NCI-H226 (cell line): ENCODE results near the gene TTC1.
"Not testable (repeated sequence)": the region's sequence is repeated elsewhere in the genome, so short reads cannot be mapped to it uniquely, and the experiment has no call there.

Experiments
- DNase-seq: peaks from one replicate; pipeline ENCODE4 v3.0.0-alpha.2; 2015

The TTC1 gene

DNA sequence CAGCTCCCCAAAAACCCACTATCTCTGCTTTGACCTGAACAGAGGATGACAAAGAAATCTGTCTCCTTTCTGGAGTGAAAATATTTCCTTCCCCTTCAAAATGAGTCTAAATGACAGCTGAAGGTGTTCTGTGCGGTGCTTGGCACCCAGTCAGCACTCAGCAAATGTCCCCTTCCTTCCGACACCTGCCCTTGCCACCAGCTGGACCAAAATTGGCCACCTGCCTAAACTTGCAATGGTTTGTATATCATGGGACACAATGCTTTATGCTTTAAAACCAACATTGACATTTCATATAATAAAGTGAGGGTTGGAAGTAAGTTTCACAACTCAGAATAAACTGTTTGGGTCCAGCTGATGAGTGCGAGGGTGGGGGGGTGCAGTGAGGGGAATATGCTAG, 7.5 kb upstream of the TTC1 start:
- no peak for DNase-seq

DNA sequence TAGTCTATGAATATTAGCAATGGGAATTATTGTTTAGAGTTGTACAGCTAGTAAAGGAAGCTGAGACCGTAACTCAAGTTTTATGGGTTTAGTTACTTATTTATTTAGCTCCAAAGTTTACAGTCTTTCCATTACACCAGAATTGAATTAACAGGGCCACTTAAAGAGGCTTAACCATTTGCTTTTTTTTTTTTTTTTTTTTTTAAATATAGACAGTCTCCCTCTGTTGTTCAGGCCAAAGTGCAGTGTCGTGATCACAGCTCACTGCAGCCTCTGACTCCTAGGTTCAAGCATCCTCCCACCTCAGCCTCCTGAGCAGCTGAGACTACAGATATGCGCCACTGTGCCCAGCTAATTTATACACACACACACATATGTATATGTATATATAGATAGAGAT, 1.4 kb upstream of the TTC1 start:
- DNase-seq: no peak

DNA sequence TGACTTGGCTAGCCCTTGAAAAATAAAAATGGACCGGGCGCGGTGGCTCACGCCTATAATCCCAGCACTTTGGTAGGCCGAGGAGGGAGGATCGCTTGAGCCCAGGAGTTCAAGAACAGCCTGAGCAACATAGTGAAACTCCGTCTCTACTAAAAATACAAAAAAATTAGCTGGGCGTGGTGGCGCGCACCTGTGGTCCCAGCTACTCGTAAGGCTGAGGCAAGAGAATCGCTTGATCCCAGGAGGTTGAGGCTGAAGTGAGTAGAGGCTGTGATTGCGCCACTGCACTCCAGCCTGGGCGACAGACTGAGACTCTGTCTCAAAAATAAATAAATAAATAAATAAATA, 436 bp upstream of the TTC1 start:
- DNase-seq: not testable (repeated sequence)

GRCh38 chr5:160009591-160009989, 651 bp downstream of the TTC1 start:
- no peak for DNase-seq

GRCh38 chr5:160011471-160011870, 2.5 kb downstream of the TTC1 start:
- no peak for DNase-seq

DNA sequence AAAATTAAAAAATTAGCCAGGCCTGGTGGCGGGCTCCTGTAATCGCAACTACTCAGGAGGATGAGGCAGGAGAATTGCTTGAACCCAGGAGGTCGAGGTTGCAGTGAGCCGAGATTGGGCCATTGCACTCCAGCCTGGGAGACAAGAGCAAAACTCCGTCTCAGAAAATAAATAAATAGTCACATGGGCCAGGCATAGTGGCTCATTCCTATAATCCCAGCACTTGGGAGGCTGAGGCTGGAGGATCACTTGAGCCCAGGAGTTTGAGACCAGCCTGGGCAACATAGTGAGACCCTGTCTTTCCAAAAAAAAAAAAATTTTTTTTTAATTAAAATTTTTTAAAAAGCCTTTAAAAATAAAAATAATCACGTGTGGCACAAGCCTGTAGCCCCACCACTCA, 5.3 kb downstream of the TTC1 start:
- not testable (repeated sequence) for DNase-seq

GRCh38 chr5:160018945-160019625, 10.1 kb downstream of the TTC1 start:
- DNase-seq: no peak

DNA sequence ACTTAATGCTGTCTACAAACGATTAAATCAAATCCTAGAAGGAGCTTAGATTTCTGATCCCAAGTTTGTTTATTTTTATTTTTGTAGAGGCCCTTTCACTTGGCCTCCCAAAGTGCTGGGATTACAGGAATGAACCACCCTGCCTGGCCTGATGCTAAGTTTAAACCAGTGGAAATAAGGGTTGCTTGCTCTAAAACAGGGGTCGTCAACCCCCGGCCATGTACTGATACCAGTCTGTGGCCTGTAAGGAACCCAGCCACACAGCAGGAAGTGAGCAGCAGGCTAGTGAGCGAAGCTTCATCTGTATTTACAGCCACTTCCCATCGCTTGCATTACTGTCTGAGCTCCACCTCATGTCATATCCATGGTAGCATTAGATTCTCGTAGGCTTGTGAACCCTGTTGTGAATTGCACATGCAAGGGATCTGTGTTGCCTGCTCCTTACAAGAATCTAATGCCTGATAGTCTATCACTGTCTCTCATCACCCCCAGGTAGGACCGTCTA, 11.4 kb downstream of the TTC1 start:
- DNase-seq: no peak

- no peak for DNase-seq
Measured at GRCh38 chr5:160020964-160021363, 12.0 kb downstream of the TTC1 start.

- DNase-seq: peak; percentile 13
Measured at GRCh38 chr5:160021831-160022446, 13.0 kb downstream of the TTC1 start.

- no peak for DNase-seq
Measured at GRCh38 chr5:160023007-160023907, 14.3 kb downstream of the TTC1 start.

DNA sequence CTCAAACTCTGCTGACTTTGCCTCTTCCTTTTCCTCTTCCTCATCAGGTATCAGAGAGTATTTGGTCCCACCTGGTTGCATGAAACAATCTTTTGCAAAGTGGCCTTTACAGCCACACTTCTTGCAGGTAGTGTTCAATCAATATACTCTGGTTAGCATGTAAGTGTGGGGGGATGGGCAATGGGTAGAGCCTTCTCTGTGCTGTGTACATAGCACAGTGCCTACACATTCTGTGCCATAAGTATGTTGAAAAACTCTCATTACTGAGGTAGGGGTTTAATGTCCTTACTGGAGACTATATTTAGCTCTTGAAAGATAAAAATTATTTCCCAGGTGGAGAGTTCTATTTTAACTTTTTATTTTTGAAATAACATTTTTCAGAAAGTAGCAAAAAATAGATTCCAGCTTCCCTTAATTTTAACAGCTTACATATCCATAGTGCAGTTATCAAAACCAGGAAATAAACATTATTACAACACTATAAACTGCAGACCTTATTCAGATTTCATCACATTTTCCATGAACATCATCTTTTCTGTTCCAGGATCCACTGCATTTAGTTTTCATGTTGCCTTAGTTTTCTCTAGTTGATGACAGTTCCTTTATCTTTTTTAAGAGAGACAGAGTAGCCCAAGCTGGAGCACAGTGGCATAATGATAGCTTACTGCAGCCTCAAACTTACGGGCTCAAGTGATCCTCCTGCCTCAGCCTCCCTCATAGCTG, 15.1 kb downstream of the TTC1 start:
- DNase-seq: no peak

GRCh38 chr5:160029004-160029403, 20.1 kb downstream of the TTC1 start:
- no peak for DNase-seq

DNA sequence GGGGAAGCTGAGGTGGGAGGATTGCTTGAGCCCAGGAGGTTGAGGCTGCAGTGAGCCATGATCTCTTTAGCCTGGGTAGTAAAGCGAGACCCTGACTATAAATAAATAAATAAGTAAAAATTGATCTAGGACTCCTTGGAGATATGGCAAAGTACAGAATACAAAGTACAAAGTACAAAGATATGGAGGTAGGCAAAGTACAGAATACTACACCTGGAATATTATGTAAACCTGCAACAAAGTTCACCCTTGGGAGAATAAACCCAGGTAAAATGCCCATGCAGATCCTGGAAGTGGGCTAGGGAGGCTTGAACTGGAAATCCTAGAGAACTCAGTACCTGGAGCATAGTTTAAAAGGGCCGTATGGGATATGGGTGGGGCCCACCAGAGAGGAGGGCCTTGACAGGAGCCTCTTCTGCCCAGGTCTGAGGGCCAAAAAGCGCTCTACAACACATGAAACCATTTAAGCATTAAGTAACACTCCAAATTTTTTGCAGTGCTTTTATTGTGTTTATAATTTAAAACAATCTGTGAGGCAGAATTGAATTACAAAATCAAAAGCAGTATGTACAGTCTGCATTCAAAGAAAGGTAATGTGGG, 20.7 kb downstream of the TTC1 start:
- DNase-seq: no peak

GRCh38 chr5:160030631-160031377, 21.9 kb downstream of the TTC1 start:
- no peak for DNase-seq

GRCh38 chr5:160033546-160034252, 24.8 kb downstream of the TTC1 start:
- no peak for DNase-seq

DNA sequence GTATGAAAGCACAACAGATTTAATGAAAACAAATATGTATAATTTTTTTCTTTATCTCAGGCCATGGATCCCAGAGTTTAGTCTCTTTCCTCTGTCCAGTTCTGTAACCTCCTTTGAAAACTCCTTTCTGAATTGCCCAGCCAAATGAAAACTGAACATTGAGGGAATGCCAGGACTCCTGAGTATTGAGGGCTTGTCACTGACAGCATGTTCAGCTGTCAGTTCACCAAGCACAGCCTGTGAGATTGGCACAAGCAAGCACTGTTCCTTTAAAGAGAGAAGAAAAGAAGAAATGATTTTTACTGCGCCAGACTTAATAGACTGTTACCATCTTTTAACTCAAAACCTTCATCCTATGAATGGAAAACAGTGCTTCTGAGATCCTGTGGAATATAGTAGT, 27.3 kb downstream of the TTC1 start:
- no peak for DNase-seq

DNA sequence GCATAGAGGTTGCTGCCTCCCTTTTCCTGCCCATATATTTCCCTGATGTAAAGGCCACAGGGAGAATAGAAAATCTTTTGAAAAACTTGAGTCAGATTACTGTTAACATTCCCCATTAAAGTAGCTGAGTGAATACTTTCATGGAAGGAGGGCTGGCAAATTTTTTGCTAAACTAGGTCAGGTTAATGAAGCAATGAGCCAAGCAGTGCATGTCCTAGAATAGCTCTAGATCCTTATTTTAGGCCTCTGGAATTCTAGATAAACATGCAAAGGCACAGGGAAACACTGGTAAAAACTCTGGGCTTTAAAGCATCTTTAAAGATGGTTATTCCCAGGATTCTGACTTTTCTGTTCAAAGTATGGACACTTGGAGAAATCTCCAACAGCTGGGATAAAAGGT, 27.9 kb downstream of the TTC1 start:
- no peak for DNase-seq

DNA sequence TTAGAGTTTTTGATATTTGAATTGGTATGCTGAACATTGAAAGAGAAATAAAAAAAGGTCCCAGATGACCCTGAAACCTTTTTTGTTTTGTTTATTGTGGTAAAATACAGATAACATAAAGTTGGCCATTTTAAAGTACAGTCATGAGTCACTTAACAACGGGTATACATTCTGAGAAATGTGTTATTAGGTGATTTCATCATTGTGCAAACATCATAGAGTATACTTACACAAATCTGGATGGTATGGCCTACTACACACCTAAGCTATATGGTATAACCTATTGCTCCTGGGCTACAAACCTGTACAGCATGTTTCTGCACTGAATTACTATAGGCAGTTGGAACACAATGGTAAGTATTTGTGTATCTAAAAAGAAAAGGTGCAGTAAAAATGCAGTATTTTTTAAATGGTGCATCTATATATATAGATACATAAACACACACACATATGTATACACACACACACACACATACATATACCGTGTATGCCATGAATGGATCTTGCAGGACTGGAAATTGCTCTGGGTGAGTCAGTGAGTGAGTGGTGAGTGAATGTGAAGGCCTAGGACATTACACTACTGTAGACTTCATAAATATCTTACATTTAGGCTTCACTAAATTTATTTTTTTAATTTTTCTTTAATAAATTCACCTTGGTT, 31.0 kb downstream of the TTC1 start:
- no peak for DNase-seq

DNA sequence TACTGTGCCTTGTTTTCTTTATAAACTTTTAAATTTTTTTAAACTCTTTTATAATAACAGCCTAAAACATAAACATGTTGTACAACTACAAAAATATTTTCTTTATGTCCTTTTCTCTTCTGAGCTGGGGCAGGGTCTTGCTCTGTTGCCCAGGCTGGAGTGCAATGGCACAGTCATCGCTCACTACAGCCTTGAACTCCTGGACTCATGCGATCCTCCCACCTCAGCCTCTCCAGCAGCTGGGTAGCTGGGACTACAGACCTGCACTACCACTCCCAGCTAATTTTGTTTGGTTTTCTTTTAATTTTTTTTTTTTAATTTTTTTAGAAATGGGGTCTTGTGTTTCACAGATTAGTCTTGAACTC, 31.5 kb downstream of the TTC1 start:
- DNase-seq: no peak

- DNase-seq: no peak
Measured at GRCh38 chr5:160042671-160043070, 33.7 kb downstream of the TTC1 start.
